Activated CD8-positive, alpha-beta memory T cell treated with anti-CD3 and anti-CD28 coated beads for 36 hours (primary cell): ENCODE data around the gene ARID1B. TPM values are rescaled to one million over a fixed set of nuclear protein-coding genes. Genes with fewer than 3 reads are reported as not detected.
"Not testable (repeated sequence)": the region's sequence is repeated elsewhere in the genome, so short reads cannot be mapped to it uniquely, and the experiment has no call there.

Experiments
- CTCF ChIA-PET: fragments of 350-600 bp; sonication (Branson Sonifier 250); formaldehyde crosslinking; loops from one replicate; lab custom pipeline; 2021; ENCODE audit warnings: antibody characterized with exemption; lab: Charles Lee
- POLR2A ChIA-PET: fragments of 350-600 bp; sonication (Branson Sonifier 250); formaldehyde crosslinking; loops from one replicate; lab custom pipeline; 2021; ENCODE audit warnings: antibody characterized with exemption; lab: Charles Lee
- total RNA-seq, 2 experiments: library from RNA; stranded (reverse); gene quantifications; one replicate each; pipeline ENCODE4 v1.2.3, GENCODE V29; 2021

ARID1B gene
- total RNA-seq, 2 experiments from 2014 or later, result 48.4 to 49.5 TPM

GRCh38 chr6:156960525-156960924, 183.3 kb downstream of the ARID1B start:
- ChIA-PET POLR2A (no interaction called here), CTCF (interaction anchor here (0.7 kb wide), 1 partner anchor 223 kb away, joined by 3 read pairs; no protein-coding TSS in a partner anchor)

- ChIA-PET POLR2A (no interaction called here), CTCF (interaction anchor here (0.7 kb wide), 1 partner anchor 223 kb away, joined by 3 read pairs; no protein-coding TSS in a partner anchor)
These were observed 184.2 kb downstream of the ARID1B start for GRCh38 chr6:156961282-156961892.

- ChIA-PET CTCF (interaction anchor here (0.7 kb wide), 1 partner anchor 21 kb away, joined by 3 read pairs; no protein-coding TSS in a partner anchor), POLR2A (interaction anchor here (0.6 kb wide), 1 partner anchor 186 kb away, joined by 3 read pairs; no protein-coding TSS in a partner anchor)
These were observed 186.8 kb downstream of the ARID1B start for GRCh38 chr6:156963712-156964700.

GRCh38 chr6:156967852-156968251, 190.7 kb downstream of the ARID1B start:
- POLR2A ChIA-PET, result no interaction called here
- CTCF ChIA-PET, result no interaction called here

GRCh38 chr6:156969233-156969632, 192.1 kb downstream of the ARID1B start:
- CTCF ChIA-PET, result no interaction called here
- POLR2A ChIA-PET, result interaction anchor here (0.6 kb wide), 1 partner anchor 41 kb away, joined by 17 read pairs; no protein-coding TSS in a partner anchor

- CTCF ChIA-PET, result interaction anchor here (0.7 to 0.9 kb wide), 2 partner anchors 90 to 158 kb away, joined by 3 to 4 read pairs; no protein-coding TSS in a partner anchor
- POLR2A ChIA-PET, result no interaction called here
These were observed 193.5 kb downstream of the ARID1B start for GRCh38 chr6:156970595-156971112.

GRCh38 chr6:156971153-156971885, 194.1 kb downstream of the ARID1B start:
- ChIA-PET POLR2A (no interaction called here), CTCF (interaction anchor here (0.7 kb wide), 1 partner anchor 91 kb away, joined by 3 read pairs; no protein-coding TSS in a partner anchor)

- CTCF ChIA-PET, result no interaction called here
These were observed 195.0 kb downstream of the ARID1B start for GRCh38 chr6:156972145-156972544.

GRCh38 chr6:156974830-156975261, 197.7 kb downstream of the ARID1B start:
- ChIA-PET CTCF (no interaction called here), POLR2A (no interaction called here)

More at GRCh38 chr6:156972145-156972544, 195.0 kb downstream of the ARID1B start:
- POLR2A ChIA-PET, result no interaction called here

- POLR2A ChIA-PET, result no interaction called here
These were observed 198.2 kb downstream of the ARID1B start for GRCh38 chr6:156975414-156975813.

GRCh38 chr6:156976216-156977127, 199.3 kb downstream of the ARID1B start:
- ChIA-PET CTCF (interaction anchor here (0.7 kb wide), 1 partner anchor 17 kb away, joined by 3 read pairs; no protein-coding TSS in a partner anchor), POLR2A (no interaction called here)

More at GRCh38 chr6:156975414-156975813, 198.2 kb downstream of the ARID1B start:
- CTCF ChIA-PET, result interaction anchor here (0.7 kb wide), 1 partner anchor 18 kb away, joined by 3 read pairs; no protein-coding TSS in a partner anchor

GRCh38 chr6:156977527-156978291, 200.5 kb downstream of the ARID1B start:
- ChIA-PET CTCF (no interaction called here), POLR2A (no interaction called here)

GRCh38 chr6:156978948-156979347, 201.8 kb downstream of the ARID1B start:
- ChIA-PET CTCF (no interaction called here), POLR2A (no interaction called here)

- ChIA-PET CTCF (no interaction called here), POLR2A (interaction anchor here (1.0 kb wide), 1 partner anchor 40 kb away, joined by 4 read pairs; no protein-coding TSS in a partner anchor)
These were observed 203.3 kb downstream of the ARID1B start for GRCh38 chr6:156980515-156980914.

GRCh38 chr6:156980948-156981347, 203.8 kb downstream of the ARID1B start:
- POLR2A ChIA-PET, result interaction anchor here (1.0 kb wide), 1 partner anchor 40 kb away, joined by 4 read pairs; no protein-coding TSS in a partner anchor

GRCh38 chr6:156982168-156982567, 205.0 kb downstream of the ARID1B start:
- ChIA-PET CTCF (interaction anchor here (0.6 kb wide), 1 partner anchor 28 kb away, joined by 3 read pairs; no protein-coding TSS in a partner anchor), POLR2A (no interaction called here)

More at GRCh38 chr6:156980948-156981347, 203.8 kb downstream of the ARID1B start:
- CTCF ChIA-PET, result no interaction called here

- POLR2A ChIA-PET, CTCF ChIA-PET: not testable (repeated sequence)
These were observed 205.7 kb downstream of the ARID1B start for GRCh38 chr6:156982864-156983263.
